HCT116 (cell line): ENCODE data around the gene GLT6D1. TPM values are rescaled to one million over a fixed set of nuclear protein-coding genes. Genes with fewer than 3 reads are reported as not detected.

Experiments
- ATAC-seq: fragments of 200-7000 bp; cut with Tn5 transposase; 2 replicates; pipeline ENCODE4 v1.9.1; 2020; ENCODE audit warnings: mild to moderate bottlenecking, moderate library complexity
- BruUV-seq: library from RNA; stranded (reverse); fragments of 400-500 nt; replicated peaks from 2 replicates; lab custom pipeline; 2021; lab: Mats Ljungman, UMichigan
- CTCF ChIA-PET: fragments of 300-600 bp; sonication (Branson Sonifier 250); formaldehyde crosslinking; loops from one replicate; lab custom pipeline; 2021; ENCODE audit warnings: antibody characterized with exemption; lab: Charles Lee
- POLR2A ChIA-PET: fragments of 300-600, 350-600 bp; sonication (Branson Sonifier 250); formaldehyde crosslinking; loops from one replicate; lab custom pipeline; 2021; ENCODE audit warnings: antibody characterized with exemption; lab: Charles Lee
- RAD21 ChIA-PET, 2 experiments: fragments of 300-600 bp; sonication (Branson Sonifier 250); formaldehyde crosslinking; loops; one replicate each; lab custom pipeline; 2023; ENCODE audit warnings: low total read pairs in 2 of 2; ENCODE audit not compliant: uncharacterized antibody in 2 of 2, unreplicated experiment in 2 of 2, low non-redundant PET in 1 of 2; lab: Charles Lee
- DNase-seq: peaks from one replicate; pipeline ENCODE4 v3.0.0-alpha.2; 2010; ENCODE audit warnings: low read depth, low spot score
- H2AFZ ChIP-seq: fragments of 200-600 bp; shearing (Covaris generic), sonication (generic); 2 replicates; pipeline ENCODE4 v1.6.1; 2017; ENCODE audit warnings: low read depth, mixed run types, mixed read lengths, antibody characterized with exemption, low read length; ENCODE audit not compliant: poor library complexity, severe bottlenecking
- H3K27ac ChIP-seq: 2 replicates; pipeline ENCODE4 v1.5.1; 2012; ENCODE audit warnings: low read depth, low read length
- H3K27me3 ChIP-seq: fragments of 200-600 bp; sonication (generic); 2 replicates; pipeline ENCODE4 v1.6.1; 2016; ENCODE audit warnings: mixed run types, low read length, mixed read lengths; ENCODE audit not compliant: insufficient read depth
- H3K36me3 ChIP-seq, 2 experiments: fragments of 200-500 bp in 1 of 2; fragments of 200-600 bp in 1 of 2; sonication (Bioruptor generic) in 1 of 2; sonication (generic) in 1 of 2; 2 replicates each; pipeline versions ENCODE4 v1.5.1 to v1.6.1; 2014 to 2016; ENCODE audit warnings: low read length in 2 of 2, inconsistent platforms in 1 of 2, mixed read lengths in 1 of 2, mixed run types in 1 of 2; ENCODE audit not compliant: insufficient read depth in 2 of 2, control insufficient read depth in 1 of 2
- H3K4me1 ChIP-seq, 2 experiments: fragments of 200-600 bp in 1 of 2; sonication (generic) in 1 of 2; 2 replicates each; pipeline versions ENCODE4 v1.5.1 to v1.6.1; 2012 to 2017; ENCODE audit warnings: low read length in 2 of 2, inconsistent platforms in 1 of 2, mild to moderate bottlenecking in 1 of 2, mixed read lengths in 1 of 2, mixed run types in 1 of 2, moderate library complexity in 1 of 2; ENCODE audit not compliant: insufficient read depth in 2 of 2, control insufficient read depth in 1 of 2
- H3K4me2 ChIP-seq: fragments of 200-600 bp; sonication (generic); 2 replicates; pipeline ENCODE4 v1.6.1; 2017; ENCODE audit warnings: mixed run types, low read length, mixed read lengths
- H3K4me3 ChIP-seq, 2 experiments: fragments of 200-600 bp in 1 of 2; sonication (generic) in 1 of 2; replicated peaks in 1 of 2; 2 replicates each; pipeline ENCODE4 v1.5.1; 2011 to 2016; ENCODE audit warnings: low read length in 2 of 2, control low read depth in 1 of 2, low read depth in 1 of 2, mild to moderate bottlenecking in 1 of 2, mixed read lengths in 1 of 2, mixed run types in 1 of 2
- H3K79me2 ChIP-seq: fragments of 200-600 bp; sonication (generic); 2 replicates; pipeline ENCODE4 v1.6.1; 2017; ENCODE audit warnings: mild to moderate bottlenecking, mixed run types, low read length, moderate library complexity, mixed read lengths; ENCODE audit not compliant: insufficient read depth
- H3K9ac ChIP-seq: fragments of 200-600 bp; sonication (generic); 2 replicates; pipeline ENCODE4 v1.6.1; 2016; ENCODE audit warnings: low read length, mixed read lengths
- H3K9me2 ChIP-seq: fragments of 200-600 bp; sonication (generic), shearing (Covaris generic); 2 replicates; pipeline ENCODE4 v1.6.1; 2017; ENCODE audit warnings: mixed run types, mild to moderate bottlenecking, moderate library complexity; ENCODE audit not compliant: insufficient read depth
- H3K9me3 ChIP-seq, 2 experiments: fragments of 200-500 bp in 1 of 2; fragments of 200-600 bp in 1 of 2; sonication (Bioruptor generic) in 1 of 2; sonication (generic) in 1 of 2; 2 replicates each; pipeline ENCODE4 v1.6.1; 2014 to 2017; ENCODE audit warnings: low read length in 2 of 2, mixed read lengths in 2 of 2, inconsistent platforms in 1 of 2, low read depth in 1 of 2, mild to moderate bottlenecking in 1 of 2, mixed run types in 1 of 2, moderate library complexity in 1 of 2; ENCODE audit not compliant: control insufficient read depth in 1 of 2, insufficient read depth in 1 of 2
- H4K20me1 ChIP-seq: fragments of 200-600 bp; sonication (generic), shearing (Covaris generic); 2 replicates; pipeline ENCODE4 v1.6.1; 2017; ENCODE audit warnings: mixed run types, mild to moderate bottlenecking, moderate library complexity; ENCODE audit not compliant: insufficient read depth
- ATF3 ChIP-seq: IDR thresholded peaks from 2 replicates; pipeline ENCODE4 v1.6.1; 2012
- CBX3 ChIP-seq: IDR thresholded peaks from 2 replicates; pipeline ENCODE4 v1.6.1; 2012; ENCODE audit warnings: low read depth
- CEBPB ChIP-seq: IDR thresholded peaks from 2 replicates; pipeline ENCODE4 v1.6.1; 2012; ENCODE audit warnings: low read depth
- CTCF ChIP-seq, 3 experiments: fragments of 200-600 bp in 1 of 3; sonication (generic) in 1 of 3; IDR thresholded peaks in 2 of 3; conservative IDR thresholded peaks in 1 of 3; 2 replicates each; pipeline ENCODE4 v1.5.1; 2012 to 2017; ENCODE audit warnings: low read depth in 2 of 3, low read length in 2 of 3, antibody characterized with exemption in 1 of 3, borderline replicate concordance in 1 of 3, control low read depth in 1 of 3, mild to moderate bottlenecking in 1 of 3, mixed read lengths in 1 of 3, mixed run types in 1 of 3, moderate library complexity in 1 of 3; ENCODE audit not compliant: insufficient read depth in 1 of 3
- EGR1 ChIP-seq: IDR thresholded peaks from 2 replicates; pipeline ENCODE4 v1.6.1; 2012; ENCODE audit warnings: low read depth
- ELF1 ChIP-seq: IDR thresholded peaks from 2 replicates; pipeline ENCODE4 v1.6.1; 2012; ENCODE audit warnings: low read depth, borderline replicate concordance
- EZH2 ChIP-seq: fragments of 200-600 bp; sonication (generic); IDR thresholded peaks from 2 replicates; pipeline ENCODE4 v1.6.1; 2017; ENCODE audit warnings: antibody characterized with exemption, mixed run types
- JUND ChIP-seq: IDR thresholded peaks from 2 replicates; pipeline ENCODE4 v1.6.1; 2012
- MAX ChIP-seq: IDR thresholded peaks from 2 replicates; pipeline ENCODE4 v1.6.1; 2012
- POLR2A ChIP-seq: IDR thresholded peaks from 2 replicates; pipeline ENCODE4 v1.7.0; 2011; ENCODE audit warnings: borderline replicate concordance; ENCODE audit not compliant: insufficient read depth, insufficient read length; ENCODE audit errors: extremely low read depth
- POLR2AphosphoS5 ChIP-seq: IDR thresholded peaks from 2 replicates; pipeline ENCODE4 v1.6.1; 2011; ENCODE audit warnings: mild to moderate bottlenecking, low read depth, low read length, moderate library complexity
- REST ChIP-seq: IDR thresholded peaks from 2 replicates; pipeline ENCODE4 v1.6.1; 2012; ENCODE audit warnings: low read depth
- SIN3A ChIP-seq: IDR thresholded peaks from 2 replicates; pipeline ENCODE4 v1.6.1; 2012; ENCODE audit warnings: low read depth
- SP1 ChIP-seq: IDR thresholded peaks from 2 replicates; pipeline ENCODE4 v1.6.1; 2012; ENCODE audit warnings: low read depth
- ZBTB33 ChIP-seq: IDR thresholded peaks from 2 replicates; pipeline ENCODE4 v1.6.1; 2011; ENCODE audit warnings: mild to moderate bottlenecking, low read length, moderate library complexity; ENCODE audit not compliant: insufficient replicate concordance; ENCODE audit errors: extremely low read depth
- ZNF274 ChIP-seq: fragments of 200-500 bp; sonication (Bioruptor generic); IDR thresholded peaks from 2 replicates; pipeline ENCODE4 v1.6.1; 2014; ENCODE audit warnings: mild to moderate bottlenecking, low read depth, low read length, inconsistent platforms
- intact Hi-C: fragments of 100-400 bp; cut with micrococcal nuclease; formaldehyde crosslinking; loops from 2 replicates; pipeline ENCODE4 v1.10.0; 2022
- total RNA-seq: library from RNA; stranded (reverse); gene quantifications from one replicate; pipeline ENCODE4 v1.2.1, GENCODE V29; 2021; ENCODE audit not compliant: unreplicated experiment

The GLT6D1 gene
- total RNA-seq, 1 experiment from 2014 or later, result not detected

- ATAC-seq (no peak), DNase-seq (no peak)
- H3K9me2 ChIP-seq, result no peaks in the 10 kb centered on the region
- POLR2A ChIA-PET, result no interaction called here
- H3K4me1 ChIP-seq, result no peaks in the 10 kb centered on the region
- CTCF ChIA-PET, result no interaction called here
- H2AFZ ChIP-seq, result no peak overlapping the region
- no peaks in the 10 kb centered on the region for H3K36me3 ChIP-seq
- no peaks in the 10 kb centered on the region for H4K20me1 ChIP-seq
- BruUV-seq, result no TSS peak
- no peak overlapping the region for H3K9ac ChIP-seq
- H3K27me3 ChIP-seq, result peaks cover 6% of the 10 kb centered on the region; the same call in 1 of the 2 replicates
- no peaks in the 10 kb centered on the region for H3K9me3 ChIP-seq
- H3K79me2 ChIP-seq, result no peaks in the 10 kb centered on the region
- H3K4me3 ChIP-seq, result no peak overlapping the region
- intact Hi-C loops, result no loop called here
- no peak overlapping the region for H3K27ac ChIP-seq
- TF ChIP-seq ZBTB33 (no peak), MAX (no peak), ELF1 (no peak), CTCF (IDR thresholded peaks at IDR 0.05 in 2 of 3, conservative IDR thresholded peaks at IDR 0.05 in 1 of 3; ENCODE audit: borderline replicate concordance in 1 of 3, insufficient read depth in 1 of 3, low read depth in 2 of 3, low read length in 2 of 3) (no peak), EGR1 (no peak), REST (no peak), EZH2 (no peak), SP1 (no peak), POLR2AphosphoS5 (no peak), CBX3 (no peak), ZNF274 (no peak), CEBPB (no peak), JUND (no peak), SIN3A (no peak), POLR2A (no peak), ATF3 (no peak)
- RAD21 ChIA-PET, result no interaction called here
- H3K4me2 ChIP-seq, result no peak overlapping the region
Observed at GRCh38 chr9:135665795-135666189, 26.5 kb upstream of the GLT6D1 start.
